ENCODE results near the gene TRAPPC1.

DNA sequence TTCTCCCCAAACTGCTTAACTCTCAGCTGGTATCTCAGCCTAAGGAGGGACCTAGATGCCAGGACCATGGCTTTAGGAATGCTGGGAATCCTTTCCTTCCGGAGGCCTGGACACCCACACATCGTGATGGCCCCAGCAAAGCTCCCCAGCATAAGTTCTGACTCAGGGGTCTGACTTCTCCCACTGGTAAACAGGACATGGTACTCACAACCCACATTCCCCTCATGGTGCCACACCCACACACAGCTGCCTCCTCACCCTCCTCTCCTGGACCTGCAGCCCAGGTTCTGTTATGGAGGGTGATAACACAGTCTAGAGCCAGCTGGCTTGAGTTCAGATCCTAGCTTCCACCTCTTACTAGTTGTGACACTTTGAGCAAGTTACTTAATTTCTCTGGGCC, 14.9 kb downstream of the TRAPPC1 start:
- TF ChIP-seq JUN (CRISPR knock-in tag; IDR thresholded peaks at IDR 0.05) (no peak), ZNF138 (CRISPR knock-in tag; conservative IDR thresholded peaks at IDR 0.05) (no peak)
- TF ChIP-seq, protein P1, sequence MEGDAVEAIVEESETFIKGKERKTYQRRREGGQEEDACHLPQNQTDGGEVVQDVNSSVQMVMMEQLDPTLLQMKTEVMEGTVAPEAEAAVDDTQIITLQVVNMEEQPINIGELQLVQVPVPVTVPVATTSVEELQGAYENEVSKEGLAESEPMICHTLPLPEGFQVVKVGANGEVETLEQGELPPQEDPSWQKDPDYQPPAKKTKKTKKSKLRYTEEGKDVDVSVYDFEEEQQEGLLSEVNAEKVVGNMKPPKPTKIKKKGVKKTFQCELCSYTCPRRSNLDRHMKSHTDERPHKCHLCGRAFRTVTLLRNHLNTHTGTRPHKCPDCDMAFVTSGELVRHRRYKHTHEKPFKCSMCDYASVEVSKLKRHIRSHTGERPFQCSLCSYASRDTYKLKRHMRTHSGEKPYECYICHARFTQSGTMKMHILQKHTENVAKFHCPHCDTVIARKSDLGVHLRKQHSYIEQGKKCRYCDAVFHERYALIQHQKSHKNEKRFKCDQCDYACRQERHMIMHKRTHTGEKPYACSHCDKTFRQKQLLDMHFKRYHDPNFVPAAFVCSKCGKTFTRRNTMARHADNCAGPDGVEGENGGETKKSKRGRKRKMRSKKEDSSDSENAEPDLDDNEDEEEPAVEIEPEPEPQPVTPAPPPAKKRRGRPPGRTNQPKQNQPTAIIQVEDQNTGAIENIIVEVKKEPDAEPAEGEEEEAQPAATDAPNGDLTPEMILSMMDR (IDR thresholded peaks at IDR 0.05), result no peak
- TF ChIP-seq, protein P2, sequence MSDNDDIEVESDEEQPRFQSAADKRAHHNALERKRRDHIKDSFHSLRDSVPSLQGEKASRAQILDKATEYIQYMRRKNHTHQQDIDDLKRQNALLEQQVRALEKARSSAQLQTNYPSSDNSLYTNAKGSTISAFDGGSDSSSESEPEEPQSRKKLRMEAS (CRISPR knock-in tag; IDR thresholded peaks at IDR 0.05), result no peak
